ENCODE measurements around the gene TXLNG. TPM values are rescaled to one million over a fixed set of nuclear protein-coding genes. Genes with fewer than 3 reads are reported as not detected.

TXLNG gene
- total RNA-seq, 1 donor from 2014 or later: 37.1 TPM

DNA sequence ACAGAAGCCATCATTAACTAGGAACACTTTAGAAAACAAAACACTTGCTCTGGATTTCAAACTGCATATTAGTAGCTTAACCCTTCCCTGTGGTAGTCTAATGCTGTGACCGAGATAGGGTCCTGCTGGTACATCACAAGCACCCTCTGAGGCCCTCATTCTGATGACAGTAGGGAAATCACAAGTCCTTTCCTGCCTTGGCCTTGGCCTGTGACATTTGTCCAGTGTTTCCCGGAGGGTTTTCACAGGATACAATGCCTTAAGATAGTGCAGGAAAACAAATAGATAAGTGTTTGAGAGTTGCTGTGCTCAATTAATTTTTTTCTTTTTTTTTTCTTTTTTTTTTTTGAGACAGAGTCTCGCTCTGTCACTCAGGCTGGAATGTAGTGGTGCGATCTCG, 37.8 kb upstream of the TXLNG start:
- no peak overlapping the region for H3K4me3 Mint-ChIP-seq

DNA sequence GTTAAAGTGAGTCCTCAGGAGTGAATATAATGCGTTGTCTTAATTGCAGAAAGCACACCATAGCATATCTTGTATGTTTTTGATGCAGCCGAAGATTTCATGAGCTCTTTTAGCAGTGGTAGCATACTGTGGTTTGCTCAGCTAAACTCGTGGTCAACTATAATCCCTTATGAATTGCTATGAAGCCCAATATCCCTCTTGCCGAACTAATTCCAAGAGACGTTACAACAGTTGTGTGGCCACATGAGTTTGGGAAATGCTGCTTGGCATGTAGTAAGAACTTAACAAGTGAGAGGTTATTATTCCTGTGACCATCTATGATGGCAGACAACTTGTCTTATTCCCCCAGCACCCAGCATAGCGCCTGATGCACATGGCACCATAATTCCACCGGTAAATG, 36.1 kb upstream of the TXLNG start:
- Mint-ChIP-seq H3K9me3 (no peaks in the 10 kb centered on the region), H3K36me3 (peaks cover 33% of the 10 kb centered on the region), H3K4me1 (peaks cover 12% of the 10 kb centered on the region), H3K4me3 (no peak overlapping the region), H3K27ac (no peak overlapping the region), H3K27me3 (ENCODE audit: insufficient read depth, low read depth) (no peaks in the 10 kb centered on the region)
- Histone ChIP-seq H3K79me2 (ENCODE audit: low read depth) (no peaks in the 10 kb centered on the region), H3K9ac (no peak overlapping the region), H3K36me3 (peaks cover 3% of the 10 kb centered on the region), H2AFZ (replicated peaks) (no peak overlapping the region), H4K20me1 (ENCODE audit: low read depth) (no peaks in the 10 kb centered on the region), H3K4me1 (peaks cover 9% of the 10 kb centered on the region), H3K27ac (no peak overlapping the region), H3F3A (ENCODE audit: low read depth) (peaks cover 12% of the 10 kb centered on the region), H3K9me3 (ENCODE audit: low read depth) (no peaks in the 10 kb centered on the region), H3K4me3 (no peak overlapping the region), H3K27me3 (no peaks in the 10 kb centered on the region), H3K4me2 (no peak overlapping the region)
- DNase-seq (ENCODE audit: low spot score): no peak
- TF ChIP-seq, protein P1, sequence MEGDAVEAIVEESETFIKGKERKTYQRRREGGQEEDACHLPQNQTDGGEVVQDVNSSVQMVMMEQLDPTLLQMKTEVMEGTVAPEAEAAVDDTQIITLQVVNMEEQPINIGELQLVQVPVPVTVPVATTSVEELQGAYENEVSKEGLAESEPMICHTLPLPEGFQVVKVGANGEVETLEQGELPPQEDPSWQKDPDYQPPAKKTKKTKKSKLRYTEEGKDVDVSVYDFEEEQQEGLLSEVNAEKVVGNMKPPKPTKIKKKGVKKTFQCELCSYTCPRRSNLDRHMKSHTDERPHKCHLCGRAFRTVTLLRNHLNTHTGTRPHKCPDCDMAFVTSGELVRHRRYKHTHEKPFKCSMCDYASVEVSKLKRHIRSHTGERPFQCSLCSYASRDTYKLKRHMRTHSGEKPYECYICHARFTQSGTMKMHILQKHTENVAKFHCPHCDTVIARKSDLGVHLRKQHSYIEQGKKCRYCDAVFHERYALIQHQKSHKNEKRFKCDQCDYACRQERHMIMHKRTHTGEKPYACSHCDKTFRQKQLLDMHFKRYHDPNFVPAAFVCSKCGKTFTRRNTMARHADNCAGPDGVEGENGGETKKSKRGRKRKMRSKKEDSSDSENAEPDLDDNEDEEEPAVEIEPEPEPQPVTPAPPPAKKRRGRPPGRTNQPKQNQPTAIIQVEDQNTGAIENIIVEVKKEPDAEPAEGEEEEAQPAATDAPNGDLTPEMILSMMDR (IDR thresholded peaks at IDR 0.05): no peak
- no peak for TF ChIP-seq EZH2 (IDR thresholded peaks at IDR 0.05)
- no peak for TF ChIP-seq EZH2phosphoT487 (IDR thresholded peaks at IDR 0.05)

More for the DNA sequence above, 37.8 kb upstream of the TXLNG start:
- no peak overlapping the region for H3K4me2 ChIP-seq
- DNase-seq (ENCODE audit: low spot score): no peak
- no peaks in the 10 kb centered on the region for H4K20me1 ChIP-seq (ENCODE audit: low read depth)
- H3K36me3 ChIP-seq: no peaks in the 10 kb centered on the region
- TF ChIP-seq EZH2phosphoT487 (IDR thresholded peaks at IDR 0.05): no peak
- TF ChIP-seq EZH2 (IDR thresholded peaks at IDR 0.05): no peak
- TF ChIP-seq, protein P1 (IDR thresholded peaks at IDR 0.05): no peak
- Mint-ChIP-seq H3K36me3 (peaks cover 31% of the 10 kb centered on the region), H3K4me1 (peaks cover 1% of the 10 kb centered on the region), H3K9me3 (no peaks in the 10 kb centered on the region), H3K27me3 (ENCODE audit: insufficient read depth, low read depth) (no peaks in the 10 kb centered on the region), H3K27ac (no peak overlapping the region)
- no peak overlapping the region for H3K9ac ChIP-seq
- H3F3A ChIP-seq (ENCODE audit: low read depth): peaks cover 4% of the 10 kb centered on the region
- no peak overlapping the region for H3K4me3 ChIP-seq
- H3K79me2 ChIP-seq (ENCODE audit: low read depth): no peaks in the 10 kb centered on the region
- no peaks in the 10 kb centered on the region for H3K9me3 ChIP-seq (ENCODE audit: low read depth)
- H2AFZ ChIP-seq (replicated peaks): no peak overlapping the region
- no peak overlapping the region for H3K27ac ChIP-seq
- H3K4me1 ChIP-seq: peaks cover under 1% of the 10 kb centered on the region
- no peaks in the 10 kb centered on the region for H3K27me3 ChIP-seq

DNA sequence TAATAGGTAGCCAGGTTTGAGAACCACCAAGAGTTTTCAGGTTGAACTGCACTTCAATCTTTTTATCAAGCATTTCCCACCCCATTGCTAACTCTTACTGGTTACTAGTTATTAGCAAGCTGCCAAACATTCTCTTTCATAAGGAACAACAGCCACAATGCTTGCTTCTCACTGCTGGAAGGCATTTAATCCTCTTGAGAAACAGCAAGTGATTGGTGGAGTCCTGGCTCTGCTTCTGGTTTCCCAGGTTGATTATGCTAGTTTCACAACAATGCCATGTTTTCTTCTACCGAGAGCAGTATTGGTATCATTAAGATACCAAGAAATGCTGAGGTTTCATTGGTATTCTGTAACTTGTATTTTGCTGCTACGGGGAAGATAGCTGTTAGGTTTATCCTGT, 32.2 kb upstream of the TXLNG start:
- DNase-seq (ENCODE audit: low spot score): peak; percentile 49
- Mint-ChIP-seq H3K27ac (peak overlapping the region; percentile 70), H3K4me3 (no peak overlapping the region), H3K4me1 (peaks cover 22% of the 10 kb centered on the region), H3K27me3 (ENCODE audit: insufficient read depth, low read depth) (no peaks in the 10 kb centered on the region), H3K36me3 (peaks cover 36% of the 10 kb centered on the region), H3K9me3 (no peaks in the 10 kb centered on the region)
- Histone ChIP-seq H3K27ac (peak overlapping the region; percentile 41), H4K20me1 (ENCODE audit: low read depth) (no peaks in the 10 kb centered on the region), H3K9me3 (ENCODE audit: low read depth) (no peaks in the 10 kb centered on the region), H3K27me3 (no peaks in the 10 kb centered on the region), H3K79me2 (ENCODE audit: low read depth) (no peaks in the 10 kb centered on the region), H2AFZ (replicated peaks) (no peak overlapping the region), H3K4me1 (peaks cover 15% of the 10 kb centered on the region), H3K36me3 (peaks cover 15% of the 10 kb centered on the region), H3K9ac (no peak overlapping the region), H3K4me2 (peak overlapping the region; percentile 4), H3K4me3 (no peak overlapping the region), H3F3A (ENCODE audit: low read depth) (peaks cover 9% of the 10 kb centered on the region)
- TF ChIP-seq, protein P1 (IDR thresholded peaks at IDR 0.05): no peak
- TF ChIP-seq EZH2 (IDR thresholded peaks at IDR 0.05) (no peak), EZH2phosphoT487 (IDR thresholded peaks at IDR 0.05) (no peak)
